Thoracic aorta (tissue), 2 donors: ENCODE results near the gene IRF2BP2. TPM values are rescaled to one million over a fixed set of nuclear protein-coding genes. Genes with fewer than 3 reads are reported as not detected.

Experiments
- ATAC-seq: fragments of 150-250 bp; one replicate; pipeline ENCODE4 v1.8.0; 2017; ENCODE audit warnings: low read depth; ENCODE audit not compliant: insufficient number of reproducible peaks, low FRiP score
- DNase-seq: peaks from one replicate; pipeline ENCODE4 v3.0.0-alpha.2; 2020; ENCODE audit warnings: low spot score
- H3K27ac ChIP-seq, 2 donors: fragments of 200-600 bp; sonication (generic); 1 replicate in 1 of 2; 2 replicates in 1 of 2; pipeline ENCODE4 v1.5.1; 2016; ENCODE audit warnings: mild to moderate bottlenecking in 2 of 2, moderate library complexity in 2 of 2
- H3K27me3 ChIP-seq: fragments of 200-600 bp; sonication (generic); replicated peaks from 2 replicates; pipeline ENCODE4 v1.6.0; 2016; ENCODE audit warnings: mild to moderate bottlenecking; ENCODE audit not compliant: insufficient read depth
- H3K36me3 ChIP-seq: fragments of 200-600 bp; sonication (generic); one replicate; pipeline ENCODE4 v1.5.1; 2016
- H3K4me1 ChIP-seq, 2 donors: fragments of 200-600 bp; sonication (generic); 1 replicate in 1 of 2; 2 replicates in 1 of 2; pipeline versions ENCODE4 v1.5.1 to v1.6.0; 2016; ENCODE audit warnings: low read depth in 2 of 2, mild to moderate bottlenecking in 1 of 2; ENCODE audit not compliant: control insufficient read depth in 1 of 2
- H3K4me3 ChIP-seq: fragments of 200-600 bp; sonication (generic); 2 replicates; pipeline ENCODE4 v1.5.1; 2016; ENCODE audit warnings: mild to moderate bottlenecking
- H3K9me3 ChIP-seq: fragments of 200-600 bp; sonication (generic); 2 replicates; pipeline ENCODE4 v1.5.1; 2016
- CTCF ChIP-seq: fragments of 200-600 bp; sonication (generic); IDR thresholded peaks from one replicate; pipeline ENCODE4 v1.5.1; 2019; ENCODE audit warnings: antibody characterized with exemption
- total RNA-seq, 2 donors: library from RNA; depleted of rRNA; stranded (reverse); fragments of >200 nt; gene quantifications; one replicate each; pipeline versions ENCODE4 v1.1.0 to v1.2.3, GENCODE V29; 2016

IRF2BP2 gene
- total RNA-seq, 2 donors from 2014 or later = 114 to 175 TPM

DNA sequence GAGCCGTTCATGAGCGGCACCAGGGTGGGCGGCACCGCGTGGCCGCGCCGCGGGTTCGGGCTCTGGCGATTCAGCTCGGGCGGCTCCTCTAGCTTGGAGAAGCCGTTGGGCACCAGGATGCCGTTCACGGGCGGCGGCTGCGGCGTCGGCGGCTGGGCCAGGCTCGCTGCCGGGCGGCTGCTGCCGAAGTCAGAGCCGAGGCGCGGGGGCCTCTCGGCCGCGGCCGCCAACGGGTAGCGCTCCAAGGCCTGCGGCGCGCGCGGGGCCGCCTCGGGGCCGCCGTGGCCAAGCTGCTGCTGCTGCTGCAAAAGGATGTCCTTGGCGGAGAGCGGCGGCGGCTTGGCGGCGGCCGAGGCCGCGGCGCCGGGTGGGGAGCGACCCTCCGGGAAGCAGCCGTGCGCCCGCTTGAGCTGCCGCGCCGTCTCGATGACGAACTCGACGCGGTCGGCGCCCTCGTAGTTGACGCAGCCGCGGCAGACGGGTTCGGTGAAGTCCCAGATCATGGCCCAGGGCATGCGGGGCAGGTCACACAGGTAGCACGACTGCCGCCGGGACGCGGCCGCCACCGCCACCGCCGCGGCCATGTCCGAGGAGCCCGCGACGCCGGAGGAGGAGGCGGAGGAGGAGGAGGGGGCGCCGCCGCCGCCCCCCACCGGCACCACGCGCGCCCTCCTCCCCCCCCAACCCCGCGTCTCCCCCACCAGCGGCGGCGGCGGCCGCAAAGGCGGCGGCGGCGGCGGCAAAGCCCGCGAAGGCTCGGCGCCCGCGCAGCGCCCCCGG, 877 bp downstream of the IRF2BP2 start:
- Histone ChIP-seq H3K4me1 (peaks cover 19 to 38% of the 10 kb centered on the region in 2 donors), H3K9me3 (no peaks in the 10 kb centered on the region), H3K27ac (peak overlapping the region; percentile 87 to 98), H3K4me3 (peak overlapping the region; percentile 87), H3K27me3 (no peaks in the 10 kb centered on the region), H3K36me3 (peaks cover 13% of the 10 kb centered on the region)
- ATAC-seq = no peak
- TF ChIP-seq CTCF = no peak
- DNase-seq = no peak

DNA sequence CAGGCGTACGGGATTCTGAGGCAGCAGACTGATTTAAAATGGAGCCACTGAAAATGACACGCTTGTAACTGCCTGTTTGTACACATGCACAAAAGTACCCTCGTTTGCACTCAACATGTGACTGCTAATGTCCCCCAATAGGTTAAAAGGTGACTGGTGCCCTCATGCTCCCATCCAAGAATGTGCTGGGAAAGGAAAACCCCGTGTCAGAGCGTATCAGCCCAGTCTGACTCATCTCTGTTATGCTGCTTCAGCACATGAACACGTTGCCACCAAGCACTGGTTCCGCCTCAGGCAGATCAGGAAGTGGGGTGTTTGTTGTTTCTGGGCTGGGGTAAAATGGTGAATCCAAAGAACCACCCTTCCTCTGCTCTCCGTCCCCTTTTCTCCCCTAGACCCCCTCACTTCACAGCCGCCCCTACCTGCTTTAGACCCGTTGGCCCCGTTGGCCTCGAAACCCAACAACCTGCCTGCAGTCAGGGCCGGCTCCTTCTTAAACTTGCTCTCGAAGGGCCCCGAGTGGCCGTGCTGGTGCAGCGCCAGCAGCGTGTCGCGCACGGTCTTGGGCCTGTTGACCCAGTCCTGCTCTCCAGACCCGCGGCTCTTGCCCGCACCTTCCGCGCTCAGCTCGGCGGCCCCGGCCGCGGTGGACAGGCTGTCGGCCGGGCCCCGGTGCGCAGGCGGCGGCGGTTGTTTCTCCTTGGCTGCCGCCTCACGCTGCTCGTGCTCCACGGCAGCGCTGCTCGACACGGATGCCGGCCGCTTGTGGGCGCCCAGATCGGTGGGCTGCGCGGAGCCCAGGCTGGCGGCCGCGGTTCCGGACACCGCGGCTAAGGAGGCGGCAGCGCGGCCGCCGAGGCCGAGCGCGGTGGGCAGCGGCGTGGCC, 1.7 kb downstream of the IRF2BP2 start:
- DNase-seq (peak; percentile 74), ATAC-seq (peak; percentile 15)
- Histone ChIP-seq H3K4me3 (peak overlapping the region; percentile 87), H3K9me3 (no peaks in the 10 kb centered on the region), H3K36me3 (peaks cover 13% of the 10 kb centered on the region), H3K27ac (peak overlapping the region; percentile 87 to 98), H3K4me1 (peaks cover 17 to 36% of the 10 kb centered on the region in 2 donors), H3K27me3 (no peaks in the 10 kb centered on the region)
- TF ChIP-seq CTCF = peak; percentile 10

GRCh38 chr1:234607109-234608024, 2.6 kb downstream of the IRF2BP2 start:
- Histone ChIP-seq H3K27ac (peak overlapping the region; percentile 87 to 98), H3K27me3 (no peaks in the 10 kb centered on the region), H3K4me3 (peak overlapping the region; percentile 87), H3K4me1 (peaks cover 24 to 34% of the 10 kb centered on the region in 2 donors), H3K36me3 (peaks cover 13% of the 10 kb centered on the region), H3K9me3 (no peaks in the 10 kb centered on the region)
- TF ChIP-seq CTCF = no peak
- DNase-seq (no peak), ATAC-seq (no peak)

- H3K36me3 ChIP-seq = peaks cover 13% of the 10 kb centered on the region
- H3K9me3 ChIP-seq = no peaks in the 10 kb centered on the region
- H3K4me1 ChIP-seq = peaks cover 23 to 34% of the 10 kb centered on the region in 2 donors
- H3K27me3 ChIP-seq = no peaks in the 10 kb centered on the region
- H3K27ac ChIP-seq = peak overlapping the region; percentile 87 to 98
- H3K4me3 ChIP-seq = peak overlapping the region; percentile 87
- no peak for DNase-seq
- ATAC-seq = no peak
- TF ChIP-seq CTCF = no peak
These were observed 3.2 kb downstream of the IRF2BP2 start for GRCh38 chr1:234606784-234607108.
